ENCODE measurements around the gene IGSF11.

The IGSF11 gene

GRCh38 chr3:118941236-118941635 lies 93.4 kb downstream of the IGSF11 start:
- H3K4me3 ChIP-seq (replicated peaks; ENCODE audit: insufficient read depth, low read length): no peak overlapping the region
- no peak for TF ChIP-seq POLR2AphosphoS5 (IDR thresholded peaks at IDR 0.05; ENCODE audit: low read depth)
- no peak for TF ChIP-seq CTCF (IDR thresholded peaks at IDR 0.05; ENCODE audit: insufficient read depth, low read length)
- TF ChIP-seq REST (IDR thresholded peaks at IDR 0.05; ENCODE audit: insufficient replicate concordance, low read depth): no peak
- TF ChIP-seq GABPA (IDR thresholded peaks at IDR 0.05; ENCODE audit: low read depth): no peak
- TF ChIP-seq SPI1 (IDR thresholded peaks at IDR 0.05; ENCODE audit: borderline replicate concordance, low read depth): no peak
- no peaks in the 10 kb centered on the region for H3K27me3 ChIP-seq (ENCODE audit: insufficient read depth, poor library complexity, severe bottlenecking)
- DNase-seq (ENCODE audit: low read depth in 1 of 2, low spot score in 1 of 2): no peak
- H3K27ac ChIP-seq (replicated peaks): no peak overlapping the region

GRCh38 chr3:118938183-118938961 lies 96.3 kb downstream of the IGSF11 start:
- H3K27ac ChIP-seq (replicated peaks): no peak overlapping the region
- no peak for DNase-seq (ENCODE audit: low read depth in 1 of 2, low spot score in 1 of 2)
- H3K4me3 ChIP-seq (replicated peaks; ENCODE audit: insufficient read depth, low read length): no peak overlapping the region
- TF ChIP-seq SPI1 (IDR thresholded peaks at IDR 0.05; ENCODE audit: borderline replicate concordance, low read depth): no peak
- no peak for TF ChIP-seq GABPA (IDR thresholded peaks at IDR 0.05; ENCODE audit: low read depth)
- TF ChIP-seq REST (IDR thresholded peaks at IDR 0.05; ENCODE audit: insufficient replicate concordance, low read depth): no peak
- TF ChIP-seq CTCF (IDR thresholded peaks at IDR 0.05; ENCODE audit: insufficient read depth, low read length): no peak
- TF ChIP-seq POLR2AphosphoS5 (IDR thresholded peaks at IDR 0.05; ENCODE audit: low read depth): no peak
- no peaks in the 10 kb centered on the region for H3K27me3 ChIP-seq (ENCODE audit: insufficient read depth, poor library complexity, severe bottlenecking)

- no peaks in the 10 kb centered on the region for H3K27me3 ChIP-seq (ENCODE audit: insufficient read depth, poor library complexity, severe bottlenecking)
- no peak overlapping the region for H3K27ac ChIP-seq (replicated peaks)
- no peak overlapping the region for H3K4me3 ChIP-seq (replicated peaks; ENCODE audit: insufficient read depth, low read length)
- TF ChIP-seq GABPA (IDR thresholded peaks at IDR 0.05; ENCODE audit: low read depth): no peak
- no peak for TF ChIP-seq SPI1 (IDR thresholded peaks at IDR 0.05; ENCODE audit: borderline replicate concordance, low read depth)
- no peak for TF ChIP-seq REST (IDR thresholded peaks at IDR 0.05; ENCODE audit: insufficient replicate concordance, low read depth)
- no peak for TF ChIP-seq CTCF (IDR thresholded peaks at IDR 0.05; ENCODE audit: insufficient read depth, low read length)
- TF ChIP-seq POLR2AphosphoS5 (IDR thresholded peaks at IDR 0.05; ENCODE audit: low read depth): no peak
- no peak for DNase-seq (ENCODE audit: low read depth in 1 of 2, low spot score in 1 of 2)
Observed at GRCh38 chr3:118936811-118937210, 97.8 kb downstream of the IGSF11 start.
